Measurements from ENCODE around the gene CES2. TPM values are rescaled to one million over a fixed set of nuclear protein-coding genes. Genes with fewer than 3 reads are reported as not detected.
A peak's percentile ranks its signal among the peaks of the same experiment; 100 is the strongest.
"Not testable (repeated sequence)": the region's sequence is repeated elsewhere in the genome, so short reads cannot be mapped to it uniquely, and the experiment has no call there.

CES2 gene
- 26.3 TPM for polyA plus RNA-seq (ENCODE audit: insufficient read length)

GRCh38 chr16:66935314-66936011 is at the start of gene CES2:
Gene CES2, plus strand, starts transcription at chr16:66935516. Its CDS starts 120 bp downstream, at chr16:66935636.
- DNase-seq (ENCODE audit: low read depth), result no peak

- DNase-seq (ENCODE audit: low read depth), result no peak
Measured at GRCh38 chr16:66886321-66886720, 49.0 kb upstream of the CES2 start.

- no peak for DNase-seq (ENCODE audit: low read depth)
Measured at GRCh38 chr16:66886914-66887313, 48.4 kb upstream of the CES2 start.

- DNase-seq (ENCODE audit: low read depth), result no peak
Measured at GRCh38 chr16:66888647-66889615, 46.4 kb upstream of the CES2 start.

GRCh38 chr16:66889622-66890021 is 45.7 kb upstream of the CES2 start:
- DNase-seq (ENCODE audit: low read depth), result no peak

- DNase-seq (ENCODE audit: low read depth), result no peak
Measured at GRCh38 chr16:66890799-66891198, 44.5 kb upstream of the CES2 start.

- DNase-seq (ENCODE audit: low read depth), result no peak
Measured at GRCh38 chr16:66891360-66891759, 44.0 kb upstream of the CES2 start.

GRCh38 chr16:66891797-66892196 is 43.5 kb upstream of the CES2 start:
- DNase-seq (ENCODE audit: low read depth), result no peak

GRCh38 chr16:66894055-66894454 is 41.3 kb upstream of the CES2 start:
- DNase-seq (ENCODE audit: low read depth), result no peak

GRCh38 chr16:66894948-66895688 is 40.2 kb upstream of the CES2 start:
- DNase-seq (ENCODE audit: low read depth), result peak; percentile 41

- no peak for DNase-seq (ENCODE audit: low read depth)
Measured at GRCh38 chr16:66895689-66895979, 39.7 kb upstream of the CES2 start.

GRCh38 chr16:66895999-66896398 is 39.3 kb upstream of the CES2 start:
- DNase-seq (ENCODE audit: low read depth), result no peak

- DNase-seq (ENCODE audit: low read depth), result not testable (repeated sequence)
Measured at GRCh38 chr16:66896682-66897081, 38.6 kb upstream of the CES2 start.

GRCh38 chr16:66898207-66898606 is 37.1 kb upstream of the CES2 start:
- DNase-seq (ENCODE audit: low read depth), result no peak

GRCh38 chr16:66898933-66899309 is 36.4 kb upstream of the CES2 start:
- DNase-seq (ENCODE audit: low read depth), result no peak

GRCh38 chr16:66899310-66899944 is 35.9 kb upstream of the CES2 start:
- DNase-seq (ENCODE audit: low read depth), result no peak

- DNase-seq (ENCODE audit: low read depth), result no peak
Measured at GRCh38 chr16:66899945-66900710, 35.2 kb upstream of the CES2 start.

- DNase-seq (ENCODE audit: low read depth), result no peak
Measured at GRCh38 chr16:66900721-66901441, 34.4 kb upstream of the CES2 start.

GRCh38 chr16:66901626-66902025 is 33.7 kb upstream of the CES2 start:
- DNase-seq (ENCODE audit: low read depth), result no peak
